ENCODE measurements around the gene ITPKB.

Gene ITPKB

DNA sequence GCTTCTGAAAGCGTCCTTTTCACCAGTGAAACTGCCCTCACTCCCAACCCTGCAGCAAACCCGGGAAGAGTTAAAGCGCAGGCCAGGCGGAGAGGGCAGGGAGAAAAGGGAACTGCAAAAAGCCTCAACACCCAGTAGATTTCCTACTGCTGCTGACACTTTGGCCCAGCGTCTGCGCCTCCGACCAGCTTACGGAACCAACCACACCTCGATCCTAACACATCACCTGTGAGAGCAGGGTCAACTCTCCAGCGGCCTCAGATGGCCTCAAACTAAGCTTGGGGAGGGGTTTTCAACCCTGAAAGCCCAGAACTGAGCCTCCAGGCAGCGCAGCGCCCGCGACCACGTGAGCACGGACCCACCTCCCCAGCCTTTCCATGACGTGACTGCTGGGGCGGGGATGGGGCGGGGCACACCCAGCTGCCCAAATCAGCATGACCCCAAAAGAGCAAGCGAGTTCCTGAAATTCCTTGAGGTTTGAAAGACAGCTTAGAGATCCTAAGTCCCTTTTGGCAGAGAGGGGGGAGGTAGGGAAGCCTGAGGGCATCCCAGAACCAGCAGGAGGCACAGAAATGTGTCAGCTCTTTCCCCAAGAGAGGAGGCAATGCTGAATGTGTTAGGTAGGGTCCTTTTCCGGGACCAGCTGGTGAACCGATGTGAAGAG is 59.1 kb downstream of the ITPKB start:
- Histone ChIP-seq H3K4me3 (ENCODE audit: low read length) (no peak overlapping the region; the same call in 1 of the 2 replicates), H3K9me2 (replicated peaks; ENCODE audit: insufficient read depth, low read length) (no peaks in the 10 kb centered on the region), H4K20me1 (ENCODE audit: insufficient read depth, low read length) (no peaks in the 10 kb centered on the region), H3K27me3 (replicated peaks; ENCODE audit: insufficient read depth, low read length) (no peaks in the 10 kb centered on the region), H3K36me3 (replicated peaks; ENCODE audit: insufficient read depth, low read length) (no peaks in the 10 kb centered on the region), H3F3A (ENCODE audit: insufficient read depth, low read length) (peaks cover 7% of the 10 kb centered on the region; the same call in 1 of the 2 replicates), H3K4me2 (ENCODE audit: low read depth, low read length) (no peak overlapping the region), H3K9ac (ENCODE audit: low read length) (no peak overlapping the region), H3K27ac (ENCODE audit: low read length) (no peak overlapping the region), H3K9me3 (replicated peaks; ENCODE audit: insufficient read depth, low read length) (no peaks in the 10 kb centered on the region), H3K4me1 (ENCODE audit: low read length) (peaks cover 22% of the 10 kb centered on the region), H2AFZ (ENCODE audit: low read length) (no peak overlapping the region), H3K79me2 (ENCODE audit: low read length) (peaks cover 98% of the 10 kb centered on the region)
- DNase-seq, result no peak
- TF ChIP-seq, protein P1, sequence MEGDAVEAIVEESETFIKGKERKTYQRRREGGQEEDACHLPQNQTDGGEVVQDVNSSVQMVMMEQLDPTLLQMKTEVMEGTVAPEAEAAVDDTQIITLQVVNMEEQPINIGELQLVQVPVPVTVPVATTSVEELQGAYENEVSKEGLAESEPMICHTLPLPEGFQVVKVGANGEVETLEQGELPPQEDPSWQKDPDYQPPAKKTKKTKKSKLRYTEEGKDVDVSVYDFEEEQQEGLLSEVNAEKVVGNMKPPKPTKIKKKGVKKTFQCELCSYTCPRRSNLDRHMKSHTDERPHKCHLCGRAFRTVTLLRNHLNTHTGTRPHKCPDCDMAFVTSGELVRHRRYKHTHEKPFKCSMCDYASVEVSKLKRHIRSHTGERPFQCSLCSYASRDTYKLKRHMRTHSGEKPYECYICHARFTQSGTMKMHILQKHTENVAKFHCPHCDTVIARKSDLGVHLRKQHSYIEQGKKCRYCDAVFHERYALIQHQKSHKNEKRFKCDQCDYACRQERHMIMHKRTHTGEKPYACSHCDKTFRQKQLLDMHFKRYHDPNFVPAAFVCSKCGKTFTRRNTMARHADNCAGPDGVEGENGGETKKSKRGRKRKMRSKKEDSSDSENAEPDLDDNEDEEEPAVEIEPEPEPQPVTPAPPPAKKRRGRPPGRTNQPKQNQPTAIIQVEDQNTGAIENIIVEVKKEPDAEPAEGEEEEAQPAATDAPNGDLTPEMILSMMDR (IDR thresholded peaks at IDR 0.05; ENCODE audit: low read length), result no peak
- TF ChIP-seq EZH2phosphoT487 (IDR thresholded peaks at IDR 0.05; ENCODE audit: low read length), result no peak
- no peak for TF ChIP-seq EZH2 (optimal IDR thresholded peaks at IDR 0.05; ENCODE audit: low read depth, low read length)

DNA sequence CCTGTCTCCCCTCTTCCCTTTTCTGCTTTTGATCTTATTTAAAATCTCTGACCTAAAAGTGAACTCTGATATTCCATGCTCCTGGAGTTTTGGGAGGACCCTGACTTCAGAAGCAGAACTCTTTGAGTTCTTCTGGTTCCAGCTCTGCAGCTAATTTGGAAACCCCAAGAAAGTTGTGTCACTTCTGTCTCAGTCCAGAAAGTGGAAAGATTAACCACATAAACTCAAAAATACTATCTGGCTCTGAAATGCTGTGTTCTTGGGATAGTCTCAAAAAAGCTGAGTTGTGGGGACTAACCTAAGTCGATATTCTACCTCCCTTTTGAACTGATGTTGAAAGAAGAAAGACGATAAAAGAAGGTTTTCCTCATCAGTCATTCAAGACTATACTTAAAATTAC is 59.8 kb downstream of the ITPKB start:
- H3K27me3 ChIP-seq (replicated peaks; ENCODE audit: insufficient read depth, low read length), result no peaks in the 10 kb centered on the region
- H3K4me2 ChIP-seq (ENCODE audit: low read depth, low read length), result no peak overlapping the region
- TF ChIP-seq EZH2phosphoT487 (IDR thresholded peaks at IDR 0.05; ENCODE audit: low read length) (no peak), EZH2 (optimal IDR thresholded peaks at IDR 0.05; ENCODE audit: low read depth, low read length) (no peak)
- TF ChIP-seq, protein P1 (IDR thresholded peaks at IDR 0.05; ENCODE audit: low read length), result no peak
- H3K9ac ChIP-seq (ENCODE audit: low read length), result no peak overlapping the region
- H2AFZ ChIP-seq (ENCODE audit: low read length), result no peak overlapping the region
- H3K4me3 ChIP-seq (ENCODE audit: low read length), result no peak overlapping the region
- no peaks in the 10 kb centered on the region for H3K9me3 ChIP-seq (replicated peaks; ENCODE audit: insufficient read depth, low read length)
- DNase-seq, result no peak
- H3F3A ChIP-seq (ENCODE audit: insufficient read depth, low read length), result peaks cover 8% of the 10 kb centered on the region; the same call in 1 of the 2 replicates
- H3K4me1 ChIP-seq (ENCODE audit: low read length), result peaks cover 22% of the 10 kb centered on the region
- H3K9me2 ChIP-seq (replicated peaks; ENCODE audit: insufficient read depth, low read length), result no peaks in the 10 kb centered on the region
- H3K27ac ChIP-seq (ENCODE audit: low read length), result no peak overlapping the region
- peaks cover 96% of the 10 kb centered on the region for H3K79me2 ChIP-seq (ENCODE audit: low read length)
- H4K20me1 ChIP-seq (ENCODE audit: insufficient read depth, low read length), result no peaks in the 10 kb centered on the region
- H3K36me3 ChIP-seq (replicated peaks; ENCODE audit: insufficient read depth, low read length), result no peaks in the 10 kb centered on the region

DNA sequence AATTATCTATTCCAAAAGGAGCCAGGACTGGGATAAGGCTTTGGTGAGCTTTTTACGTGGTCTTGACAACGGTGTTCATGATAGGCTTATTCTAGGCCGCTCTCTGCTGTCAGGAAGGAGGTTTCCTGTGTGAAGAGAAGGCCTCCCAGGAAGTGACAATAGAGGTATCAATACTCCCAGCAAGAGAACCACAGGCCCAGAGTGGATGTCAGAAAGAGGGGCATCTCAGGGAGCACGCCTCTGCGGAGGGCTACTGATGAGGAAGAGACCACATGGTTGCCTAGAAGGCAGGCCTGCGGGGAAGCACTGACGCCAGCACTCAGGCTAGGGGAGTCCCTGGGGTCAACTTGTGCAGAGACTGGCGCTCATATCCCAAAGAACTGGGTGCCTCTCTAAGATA is 60.4 kb downstream of the ITPKB start:
- peaks cover 94% of the 10 kb centered on the region for H3K79me2 ChIP-seq (ENCODE audit: low read length)
- H3K9me3 ChIP-seq (replicated peaks; ENCODE audit: insufficient read depth, low read length), result no peaks in the 10 kb centered on the region
- H3K27ac ChIP-seq (ENCODE audit: low read length), result no peak overlapping the region
- H3K9ac ChIP-seq (ENCODE audit: low read length), result no peak overlapping the region
- H3K36me3 ChIP-seq (replicated peaks; ENCODE audit: insufficient read depth, low read length), result no peaks in the 10 kb centered on the region
- H3K4me1 ChIP-seq (ENCODE audit: low read length), result peaks cover 22% of the 10 kb centered on the region
- H3F3A ChIP-seq (ENCODE audit: insufficient read depth, low read length), result peaks cover 8% of the 10 kb centered on the region; the same call in 1 of the 2 replicates
- no peak for DNase-seq
- no peak for TF ChIP-seq EZH2 (optimal IDR thresholded peaks at IDR 0.05; ENCODE audit: low read depth, low read length)
- TF ChIP-seq, protein P1 (IDR thresholded peaks at IDR 0.05; ENCODE audit: low read length), result no peak
- TF ChIP-seq EZH2phosphoT487 (IDR thresholded peaks at IDR 0.05; ENCODE audit: low read length), result no peak
- no peaks in the 10 kb centered on the region for H4K20me1 ChIP-seq (ENCODE audit: insufficient read depth, low read length)
- H3K4me2 ChIP-seq (ENCODE audit: low read depth, low read length), result no peak overlapping the region
- H2AFZ ChIP-seq (ENCODE audit: low read length), result no peak overlapping the region
- no peak overlapping the region for H3K4me3 ChIP-seq (ENCODE audit: low read length)
- no peaks in the 10 kb centered on the region for H3K27me3 ChIP-seq (replicated peaks; ENCODE audit: insufficient read depth, low read length)
- H3K9me2 ChIP-seq (replicated peaks; ENCODE audit: insufficient read depth, low read length), result no peaks in the 10 kb centered on the region

Data from MM.1S (cell line).